ENCODE results near the gene ODAD4. TPM values are rescaled to one million over a fixed set of nuclear protein-coding genes. Genes with fewer than 3 reads are reported as not detected.

Gene ODAD4
- total RNA-seq, 2 donors from 2014 or later: 0.55 to 4.3 TPM

DNA sequence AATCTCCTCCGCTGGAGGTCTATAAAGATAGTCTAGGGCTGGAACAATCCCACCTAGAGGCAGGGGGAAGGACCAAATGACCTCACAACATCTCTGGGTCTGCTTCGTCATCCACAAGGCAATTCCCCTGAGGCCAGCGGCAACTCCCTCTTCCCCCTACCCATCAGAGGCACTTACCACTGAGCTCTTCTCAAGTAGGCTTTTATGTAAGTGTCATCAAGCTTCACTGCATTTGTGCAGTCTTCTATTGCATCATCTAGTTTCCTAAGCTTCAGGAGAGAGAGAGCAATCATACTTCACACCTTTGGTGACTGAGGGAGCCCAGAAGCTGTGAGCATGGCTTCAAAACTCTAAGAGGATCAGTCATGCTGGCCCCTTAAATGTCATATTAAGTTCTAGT is 57.2 kb downstream of the ODAD4 start:
- intact Hi-C loops (cut with DNase I): no loop called here
- no peaks in the 10 kb centered on the region for H3K9me3 ChIP-seq
- DNase-seq (ENCODE audit: low spot score): no peak
- peaks cover 6 to 10% of the 10 kb centered on the region in 2 donors for H3K36me3 ChIP-seq
- H3K4me1 ChIP-seq (replicated peaks): peaks cover 2% of the 10 kb centered on the region
- no peaks in the 10 kb centered on the region for H3K27me3 ChIP-seq (replicated peaks; ENCODE audit: insufficient read depth)
- no peak overlapping the region for H3K4me3 ChIP-seq
- TF ChIP-seq POLR2AphosphoS5 (IDR thresholded peaks at IDR 0.05) (no peak), POLR2A (IDR thresholded peaks at IDR 0.05) (no peak)
- TF ChIP-seq, protein P1, sequence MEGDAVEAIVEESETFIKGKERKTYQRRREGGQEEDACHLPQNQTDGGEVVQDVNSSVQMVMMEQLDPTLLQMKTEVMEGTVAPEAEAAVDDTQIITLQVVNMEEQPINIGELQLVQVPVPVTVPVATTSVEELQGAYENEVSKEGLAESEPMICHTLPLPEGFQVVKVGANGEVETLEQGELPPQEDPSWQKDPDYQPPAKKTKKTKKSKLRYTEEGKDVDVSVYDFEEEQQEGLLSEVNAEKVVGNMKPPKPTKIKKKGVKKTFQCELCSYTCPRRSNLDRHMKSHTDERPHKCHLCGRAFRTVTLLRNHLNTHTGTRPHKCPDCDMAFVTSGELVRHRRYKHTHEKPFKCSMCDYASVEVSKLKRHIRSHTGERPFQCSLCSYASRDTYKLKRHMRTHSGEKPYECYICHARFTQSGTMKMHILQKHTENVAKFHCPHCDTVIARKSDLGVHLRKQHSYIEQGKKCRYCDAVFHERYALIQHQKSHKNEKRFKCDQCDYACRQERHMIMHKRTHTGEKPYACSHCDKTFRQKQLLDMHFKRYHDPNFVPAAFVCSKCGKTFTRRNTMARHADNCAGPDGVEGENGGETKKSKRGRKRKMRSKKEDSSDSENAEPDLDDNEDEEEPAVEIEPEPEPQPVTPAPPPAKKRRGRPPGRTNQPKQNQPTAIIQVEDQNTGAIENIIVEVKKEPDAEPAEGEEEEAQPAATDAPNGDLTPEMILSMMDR (IDR thresholded peaks at IDR 0.05): no peak
- H3K27ac ChIP-seq: no peak overlapping the region
- 80% methylated on average over 3 of the region's 3 CpGs for WGBS

DNA sequence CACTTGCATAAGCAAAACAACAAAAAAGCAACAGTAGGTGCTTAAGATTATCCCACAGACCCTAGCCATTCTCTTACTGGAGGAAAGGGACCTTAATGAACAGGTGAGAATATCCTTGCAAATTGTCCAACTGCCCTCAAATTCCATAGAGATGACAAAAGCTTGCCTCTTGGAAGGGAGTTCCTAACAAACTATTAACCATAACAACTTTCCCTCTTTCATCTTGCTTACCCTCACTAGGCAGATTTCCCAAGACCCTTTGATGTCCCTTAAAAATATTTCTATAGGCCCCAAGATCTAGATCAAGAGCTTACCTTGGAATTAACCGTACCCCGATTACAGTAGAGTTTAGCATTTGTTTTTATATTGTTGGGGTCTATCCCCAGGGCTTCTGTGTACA is 58.0 kb downstream of the ODAD4 start:
- Histone ChIP-seq H3K4me1 (replicated peaks) (peaks cover 6% of the 10 kb centered on the region), H3K27ac (no peak overlapping the region), H3K9me3 (no peaks in the 10 kb centered on the region), H3K36me3 (peaks cover 6 to 10% of the 10 kb centered on the region in 2 donors), H3K4me3 (no peak overlapping the region), H3K27me3 (replicated peaks; ENCODE audit: insufficient read depth) (no peaks in the 10 kb centered on the region)
- DNase-seq (ENCODE audit: low spot score): no peak
- 90% methylated on average over 2 of the region's 2 CpGs for WGBS
- intact Hi-C loops (cut with DNase I): no loop called here
- TF ChIP-seq POLR2AphosphoS5 (IDR thresholded peaks at IDR 0.05) (no peak), POLR2A (IDR thresholded peaks at IDR 0.05) (no peak)
- TF ChIP-seq, protein P1 (IDR thresholded peaks at IDR 0.05): no peak

DNA sequence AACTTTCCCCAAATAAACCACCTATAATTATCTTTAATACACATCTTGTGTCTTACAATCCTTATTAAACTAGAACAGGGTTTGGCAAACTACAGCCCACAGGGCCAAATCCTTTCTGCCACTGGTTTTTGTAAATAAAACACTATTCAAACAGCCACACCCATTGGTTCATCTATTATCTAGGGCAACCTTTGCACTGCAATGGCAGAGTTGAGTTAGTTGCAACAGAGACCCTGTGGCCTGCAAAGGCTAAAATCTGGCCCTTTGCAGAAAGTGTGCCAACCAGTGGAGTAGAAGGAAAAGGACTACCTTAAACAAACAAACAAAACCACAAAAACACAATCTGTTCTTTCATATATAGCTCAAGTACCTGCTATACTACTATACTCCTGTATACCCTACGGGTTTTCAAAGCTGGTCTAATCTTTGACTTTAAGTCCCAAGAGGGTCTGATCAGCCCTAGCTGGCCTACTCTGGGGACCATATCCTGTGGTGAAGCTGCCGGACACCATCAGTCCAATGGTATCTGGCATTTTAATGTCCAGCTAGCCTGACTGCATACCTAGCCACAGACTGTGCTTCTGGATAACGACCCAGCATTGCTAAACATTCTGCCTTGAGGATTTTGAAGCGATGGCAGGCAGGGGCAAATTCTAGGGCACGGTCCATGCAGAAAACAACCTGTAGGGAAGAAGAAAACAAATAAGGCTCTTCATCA is 59.4 kb downstream of the ODAD4 start:
- peaks cover 2 to 8% of the 10 kb centered on the region in 2 donors for H3K36me3 ChIP-seq
- H3K27me3 ChIP-seq (replicated peaks; ENCODE audit: insufficient read depth): no peaks in the 10 kb centered on the region
- intact Hi-C loops (cut with DNase I): no loop called here
- TF ChIP-seq POLR2AphosphoS5 (IDR thresholded peaks at IDR 0.05) (no peak), POLR2A (IDR thresholded peaks at IDR 0.05) (no peak)
- TF ChIP-seq, protein P1 (IDR thresholded peaks at IDR 0.05): no peak
- H3K4me1 ChIP-seq (replicated peaks): peaks cover 6% of the 10 kb centered on the region
- no peak for DNase-seq (ENCODE audit: low spot score)
- peak overlapping the region in 1 of 2 donors; percentile 51 for H3K27ac ChIP-seq
- WGBS: 88% methylated on average over 5 of the region's 5 CpGs
- no peaks in the 10 kb centered on the region for H3K9me3 ChIP-seq
- no peak overlapping the region for H3K4me3 ChIP-seq

DNA sequence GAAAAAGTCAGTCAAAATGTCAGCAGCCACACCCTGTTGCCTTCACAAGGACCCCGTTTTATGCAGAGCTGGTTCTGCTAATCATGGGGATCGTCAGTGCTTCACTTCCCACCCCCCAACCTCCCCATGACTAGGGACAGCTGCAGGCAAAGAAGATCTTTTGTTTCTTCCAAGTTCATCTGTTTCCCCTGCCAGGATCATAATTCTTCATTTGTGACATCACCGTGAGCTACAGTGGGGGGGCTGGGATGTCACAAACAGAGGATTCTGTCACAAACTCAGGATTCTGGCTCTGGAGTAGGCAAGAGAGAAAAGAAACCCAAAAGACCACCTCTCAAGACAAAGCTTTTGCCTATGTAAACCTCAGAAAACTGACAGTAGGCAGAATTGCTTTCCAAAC is 62.2 kb downstream of the ODAD4 start:
- Histone ChIP-seq H3K9me3 (no peaks in the 10 kb centered on the region), H3K27ac (peak overlapping the region in 1 of 2 donors; percentile 48), H3K36me3 (peaks cover 7 to 8% of the 10 kb centered on the region in 2 donors), H3K4me3 (no peak overlapping the region), H3K27me3 (replicated peaks; ENCODE audit: insufficient read depth) (no peaks in the 10 kb centered on the region), H3K4me1 (replicated peaks) (peaks cover 6% of the 10 kb centered on the region)
- TF ChIP-seq POLR2AphosphoS5 (IDR thresholded peaks at IDR 0.05) (peak; percentile 9), POLR2A (IDR thresholded peaks at IDR 0.05) (no peak)
- intact Hi-C loops (cut with DNase I): no loop called here
- WGBS: 37% methylated on average over 3 of the region's 3 CpGs
- DNase-seq (ENCODE audit: low spot score): no peak

DNA sequence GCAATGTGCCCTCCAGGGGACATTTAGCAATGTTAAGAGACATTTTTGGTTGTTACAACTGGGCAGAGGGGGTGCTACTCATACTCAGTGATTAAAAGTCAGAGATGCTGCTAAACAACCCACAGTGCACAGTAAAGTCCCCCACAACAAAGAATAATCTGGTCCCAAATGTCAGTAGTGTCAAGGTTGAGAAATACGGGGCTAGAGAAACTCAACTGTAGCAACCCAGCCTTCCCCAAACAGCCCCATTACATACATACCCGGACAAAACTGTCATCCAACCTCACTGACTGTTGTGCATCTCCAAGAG is 66.4 kb downstream of the ODAD4 start:
- Histone ChIP-seq H3K9me3 (no peaks in the 10 kb centered on the region), H3K27ac (no peak overlapping the region), H3K4me3 (no peak overlapping the region), H3K4me1 (replicated peaks) (peaks cover 6% of the 10 kb centered on the region), H3K27me3 (replicated peaks; ENCODE audit: insufficient read depth) (no peaks in the 10 kb centered on the region), H3K36me3 (peaks cover 8 to 9% of the 10 kb centered on the region in 2 donors)
- 96% methylated on average over 2 of the region's 2 CpGs for WGBS
- intact Hi-C loops (cut with DNase I): no loop called here
- DNase-seq (ENCODE audit: low spot score): no peak
- TF ChIP-seq POLR2AphosphoS5 (IDR thresholded peaks at IDR 0.05): no peak
- TF ChIP-seq POLR2A (IDR thresholded peaks at IDR 0.05): no peak
- TF ChIP-seq, protein P1 (IDR thresholded peaks at IDR 0.05): no peak
